Activated CD4-positive, alpha-beta memory T cell treated with anti-CD3 and anti-CD28 coated beads for 36 hours (primary cell): ENCODE results near the gene TMCC1. TPM values are rescaled to one million over a fixed set of nuclear protein-coding genes. Genes with fewer than 3 reads are reported as not detected.

Experiments
- CTCF ChIA-PET: fragments of 350-600 bp; sonication (Branson Sonifier 250); formaldehyde crosslinking; loops from one replicate; lab custom pipeline; 2021; ENCODE audit warnings: antibody characterized with exemption, inconsistent platforms; lab: Charles Lee
- POLR2A ChIA-PET: fragments of 350-600 bp; sonication (Branson Sonifier 250); formaldehyde crosslinking; loops from one replicate; lab custom pipeline; 2021; ENCODE audit warnings: antibody characterized with exemption; lab: Charles Lee
- DNase-seq: peaks from one replicate; pipeline ENCODE4 v3.0.0-alpha.2; 2020
- H3K27ac Mint-ChIP-seq: one replicate; pipeline ENCODE4 v1.8.0; 2021; ENCODE audit warnings: mixed read lengths
- H3K27me3 Mint-ChIP-seq: one replicate; pipeline ENCODE4 v1.8.0; 2021; ENCODE audit warnings: mixed read lengths
- H3K36me3 Mint-ChIP-seq: one replicate; pipeline ENCODE4 v1.8.0; 2021; ENCODE audit warnings: mixed read lengths
- H3K4me1 Mint-ChIP-seq: one replicate; pipeline ENCODE4 v1.8.0; 2021; ENCODE audit warnings: low read depth, mixed read lengths
- H3K4me3 Mint-ChIP-seq: one replicate; pipeline ENCODE4 v1.8.0; 2021; ENCODE audit warnings: mild to moderate bottlenecking, mixed read lengths
- H3K9me3 Mint-ChIP-seq: one replicate; pipeline ENCODE4 v1.8.0; 2021; ENCODE audit warnings: mixed read lengths
- intact Hi-C: fragments of 100-400 bp; cut with micrococcal nuclease; formaldehyde crosslinking; loops from one replicate; pipeline ENCODE4 v1.15.1; 2023
- total RNA-seq, 2 experiments: library from RNA; stranded (reverse); gene quantifications; one replicate each; pipeline ENCODE4 v1.2.3, GENCODE V29; 2021

The TMCC1 gene
- total RNA-seq, 2 experiments from 2014 or later: 20.6 to 20.8 TPM

GRCh38 chr3:129622226-129622874 is 271.2 kb downstream of the TMCC1 start:
- Mint-ChIP-seq H3K27ac (no peak overlapping the region), H3K36me3 (no peaks in the 10 kb centered on the region), H3K4me1 (peaks cover 10% of the 10 kb centered on the region), H3K9me3 (no peaks in the 10 kb centered on the region), H3K4me3 (no peak overlapping the region), H3K27me3 (peaks cover 1% of the 10 kb centered on the region)
- POLR2A ChIA-PET: no interaction called here
- CTCF ChIA-PET: no interaction called here
- no peak for DNase-seq
- intact Hi-C loops: loop anchor here (10.0 kb wide), 1 partner anchor 382 kb away; no protein-coding TSS in a partner anchor

DNA sequence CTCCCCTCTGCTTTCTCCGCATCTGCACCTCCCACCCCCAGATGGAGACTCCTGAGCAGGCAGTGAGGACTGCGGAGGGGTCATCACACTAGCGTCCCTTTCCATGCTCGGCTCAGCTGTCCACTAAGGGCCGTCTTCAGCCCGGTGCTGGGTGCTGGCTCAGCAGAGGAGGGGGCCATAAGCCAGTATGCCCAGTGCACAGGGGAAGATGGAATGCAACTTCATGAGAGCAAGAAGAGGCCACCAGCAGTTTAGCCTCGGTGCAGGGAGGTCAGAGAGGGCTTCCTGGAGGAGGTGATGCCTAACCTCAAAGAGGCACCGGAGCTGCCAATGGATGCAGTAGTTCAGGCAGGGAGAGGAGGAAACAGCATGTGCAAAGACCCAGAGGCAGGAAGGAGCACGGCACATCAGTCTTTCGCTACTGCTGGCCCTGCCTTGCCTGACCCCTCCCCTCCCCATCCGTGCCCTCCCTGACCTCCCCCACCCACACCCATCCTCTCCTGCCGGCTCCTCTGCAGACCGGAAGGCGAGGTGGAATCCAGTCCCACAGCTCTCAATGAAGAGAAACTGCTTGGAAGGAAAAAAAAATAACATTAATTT is 271.8 kb downstream of the TMCC1 start:
- Mint-ChIP-seq H3K4me1 (peaks cover 10% of the 10 kb centered on the region), H3K27ac (no peak overlapping the region), H3K36me3 (no peaks in the 10 kb centered on the region), H3K9me3 (no peaks in the 10 kb centered on the region), H3K27me3 (peaks cover 1% of the 10 kb centered on the region), H3K4me3 (no peak overlapping the region)
- intact Hi-C loops: loop anchor here (10.0 kb wide), 1 partner anchor 383 kb away; no protein-coding TSS in a partner anchor
- CTCF ChIA-PET: no interaction called here
- DNase-seq: no peak
- POLR2A ChIA-PET: no interaction called here

DNA sequence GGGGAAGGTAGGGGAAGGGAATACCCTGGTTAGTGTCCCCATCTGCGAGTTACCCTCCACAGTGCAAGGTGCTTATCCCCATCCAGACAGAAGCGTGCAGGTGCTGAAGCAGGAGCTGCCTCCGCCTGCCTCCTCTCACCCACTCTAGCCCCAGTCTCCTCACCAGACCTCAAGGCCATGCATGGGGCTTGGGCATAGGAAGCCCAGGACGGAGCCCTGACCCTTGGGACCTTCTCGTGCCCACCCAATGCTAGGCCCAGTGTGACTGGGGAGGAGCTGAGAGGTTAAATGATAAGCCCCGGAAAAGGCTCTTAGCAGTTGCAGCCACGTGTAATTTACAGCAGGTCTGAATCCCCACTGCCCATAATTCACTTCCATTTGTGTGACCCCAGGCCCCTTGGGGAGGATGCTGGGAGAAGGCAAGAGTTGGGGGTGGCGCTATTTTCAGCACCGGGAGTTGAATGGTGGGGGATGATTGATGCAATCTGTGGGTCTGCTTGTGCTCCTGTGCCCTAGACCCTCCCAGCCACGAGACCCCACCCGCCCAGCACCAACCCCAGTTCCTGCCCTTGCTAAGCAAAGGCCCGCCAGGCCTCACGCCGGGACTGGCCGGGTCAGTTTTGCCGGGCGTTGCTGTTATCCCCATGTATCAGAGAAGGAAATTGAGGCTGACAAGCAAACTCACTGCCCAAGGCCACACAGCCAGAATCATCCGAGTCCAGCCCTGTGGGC is 272.5 kb downstream of the TMCC1 start:
- no peak for DNase-seq
- ChIA-PET CTCF (no interaction called here), POLR2A (no interaction called here)
- Mint-ChIP-seq H3K4me1 (peaks cover 9% of the 10 kb centered on the region), H3K4me3 (no peak overlapping the region), H3K27ac (no peak overlapping the region), H3K27me3 (peaks cover 1% of the 10 kb centered on the region), H3K9me3 (no peaks in the 10 kb centered on the region), H3K36me3 (no peaks in the 10 kb centered on the region)
- intact Hi-C loops: loop anchor here (10.0 kb wide), 1 partner anchor 384 kb away; no protein-coding TSS in a partner anchor

- peaks cover 7% of the 10 kb centered on the region for H3K4me1 Mint-ChIP-seq
- intact Hi-C loops: loop anchor here (10.0 kb wide), 1 partner anchor 385 kb away; no protein-coding TSS in a partner anchor
- POLR2A ChIA-PET: no interaction called here
- no peak overlapping the region for H3K4me3 Mint-ChIP-seq
- CTCF ChIA-PET: no interaction called here
- H3K9me3 Mint-ChIP-seq: no peaks in the 10 kb centered on the region
- H3K27ac Mint-ChIP-seq: no peak overlapping the region
- DNase-seq: no peak
- H3K36me3 Mint-ChIP-seq: no peaks in the 10 kb centered on the region
- peaks cover 1% of the 10 kb centered on the region for H3K27me3 Mint-ChIP-seq
These were observed 273.8 kb downstream of the TMCC1 start for GRCh38 chr3:129619726-129620162.

DNA sequence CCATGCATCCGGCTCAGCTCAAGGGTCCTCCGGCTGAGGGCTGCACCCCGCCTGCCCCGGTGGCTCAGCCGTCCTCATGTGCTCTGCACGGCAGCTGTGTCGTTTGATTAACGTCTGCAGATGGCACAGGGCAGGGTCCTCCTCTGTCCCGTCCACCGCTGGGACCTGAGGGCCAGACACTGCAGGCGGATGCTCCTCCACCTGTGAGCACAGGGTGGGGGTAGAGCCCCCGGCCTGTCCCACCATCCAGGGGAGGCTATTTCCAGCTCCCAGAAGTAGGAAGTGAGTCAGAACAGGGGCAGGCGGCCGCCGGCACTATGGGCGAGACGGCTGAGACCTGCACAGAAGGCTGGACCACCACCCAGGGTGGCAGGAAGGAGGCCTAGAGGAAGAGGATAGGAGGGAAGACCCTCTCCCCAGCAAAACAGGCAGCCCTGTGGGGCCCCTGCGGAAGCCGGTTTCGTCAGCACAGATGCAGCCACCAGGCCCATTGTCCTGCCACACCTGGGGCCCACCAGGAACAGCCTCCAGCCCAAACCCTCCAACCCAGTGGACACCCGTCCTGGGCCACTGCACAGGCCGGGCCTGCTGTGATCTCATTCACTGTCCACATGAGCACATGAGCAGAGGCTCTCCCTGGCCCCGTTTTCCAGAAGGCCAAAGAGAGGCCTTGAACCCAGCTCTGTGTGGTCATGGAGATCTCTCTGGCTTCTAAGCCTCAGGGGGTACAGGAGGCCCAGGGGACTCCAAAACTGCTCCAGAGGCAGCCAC is 274.4 kb downstream of the TMCC1 start:
- Mint-ChIP-seq H3K27ac (no peak overlapping the region), H3K36me3 (no peaks in the 10 kb centered on the region), H3K4me3 (no peak overlapping the region), H3K9me3 (no peaks in the 10 kb centered on the region), H3K27me3 (peaks cover 1% of the 10 kb centered on the region), H3K4me1 (peaks cover 7% of the 10 kb centered on the region)
- CTCF ChIA-PET: interaction anchor here (1.0 kb wide), 1 partner anchor 8 kb away, joined by 3 read pairs; no protein-coding TSS in a partner anchor
- POLR2A ChIA-PET: no interaction called here
- intact Hi-C loops: no loop called here
- DNase-seq: no peak

DNA sequence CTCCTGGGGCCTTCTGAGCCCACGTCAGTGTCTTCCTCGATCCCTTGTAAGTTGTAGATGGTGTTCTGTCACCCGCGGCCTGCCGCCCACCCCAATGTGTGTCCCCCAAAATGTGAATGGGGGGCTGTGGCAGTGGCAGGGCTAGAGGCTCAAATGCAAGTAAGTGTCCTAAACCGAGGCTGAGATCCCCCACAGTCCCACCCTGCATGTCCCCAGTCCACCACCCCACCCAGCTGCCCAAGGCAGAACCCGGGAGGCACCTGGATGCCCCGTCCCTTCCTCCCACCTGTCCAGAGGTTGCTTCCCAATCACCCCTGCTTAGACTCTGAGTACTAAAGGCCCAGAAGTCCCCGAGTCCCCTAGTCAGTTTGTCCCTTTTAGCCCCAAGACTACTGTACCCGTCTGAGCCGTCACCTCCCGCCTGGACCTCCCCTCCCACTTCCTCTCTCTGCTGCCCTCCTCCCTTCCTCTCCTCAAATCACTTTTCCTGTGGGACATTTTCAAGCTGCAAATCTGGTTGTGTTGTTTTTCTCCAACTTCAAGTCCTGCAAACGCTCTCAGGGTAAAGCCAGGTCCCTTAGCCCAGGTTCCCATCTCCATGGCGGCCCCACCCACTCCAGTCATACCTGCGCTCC is 275.2 kb downstream of the TMCC1 start:
- no peaks in the 10 kb centered on the region for H3K36me3 Mint-ChIP-seq
- no peak for DNase-seq
- POLR2A ChIA-PET: no interaction called here
- intact Hi-C loops: no loop called here
- CTCF ChIA-PET: interaction anchor here (1.0 kb wide), 1 partner anchor 9 kb away, joined by 3 read pairs; no protein-coding TSS in a partner anchor
- H3K9me3 Mint-ChIP-seq: no peaks in the 10 kb centered on the region
- H3K27me3 Mint-ChIP-seq: peaks cover 1% of the 10 kb centered on the region
- no peak overlapping the region for H3K4me3 Mint-ChIP-seq
- no peak overlapping the region for H3K27ac Mint-ChIP-seq
- H3K4me1 Mint-ChIP-seq: peaks cover 7% of the 10 kb centered on the region

DNA sequence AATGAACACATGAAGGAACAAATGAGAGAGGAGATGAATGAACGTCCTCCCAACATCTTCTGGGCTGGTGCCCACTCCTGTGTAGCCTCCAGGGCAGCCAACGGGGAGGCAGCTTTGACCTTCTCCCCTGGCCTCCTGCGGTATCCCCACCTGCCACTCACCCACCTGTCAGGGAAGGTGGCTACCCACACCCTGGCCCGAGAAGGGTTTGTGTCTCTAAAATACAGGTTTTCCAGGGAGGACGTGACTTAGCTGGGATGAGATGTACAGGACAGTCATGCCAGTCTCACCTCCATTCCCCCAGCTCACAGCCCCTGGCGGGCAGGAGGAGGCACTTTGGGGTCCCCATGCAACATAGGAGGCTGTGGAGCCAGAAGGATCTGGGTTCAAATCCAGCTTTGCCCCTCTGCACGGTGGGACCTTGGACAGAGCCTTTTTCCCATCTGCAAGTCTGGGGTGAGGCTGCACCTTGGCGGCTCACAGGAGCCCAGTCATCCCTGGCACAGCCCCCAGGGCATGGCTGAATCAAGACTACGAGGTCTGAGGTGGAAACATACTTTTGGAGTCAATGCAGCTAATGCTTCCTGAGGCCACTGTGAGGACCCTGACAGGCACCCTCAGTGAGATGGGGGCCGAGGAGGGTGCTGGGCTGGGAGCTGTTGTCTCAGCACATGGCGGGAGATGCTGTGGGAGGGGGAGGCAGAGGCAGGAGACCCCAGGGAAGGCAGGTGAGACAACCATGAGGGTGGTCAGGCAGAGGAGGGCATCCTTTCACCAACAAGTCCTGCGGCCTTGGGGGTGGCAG is 275.9 kb downstream of the TMCC1 start:
- H3K4me1 Mint-ChIP-seq: peaks cover 7% of the 10 kb centered on the region
- H3K9me3 Mint-ChIP-seq: no peaks in the 10 kb centered on the region
- ChIA-PET CTCF (interaction anchor here (1.3 kb wide), 1 partner anchor 9 kb away, joined by 4 read pairs; no protein-coding TSS in a partner anchor), POLR2A (no interaction called here)
- DNase-seq: no peak
- peaks cover 1% of the 10 kb centered on the region for H3K27me3 Mint-ChIP-seq
- H3K27ac Mint-ChIP-seq: no peak overlapping the region
- H3K4me3 Mint-ChIP-seq: no peak overlapping the region
- no peaks in the 10 kb centered on the region for H3K36me3 Mint-ChIP-seq
- intact Hi-C loops: no loop called here

GRCh38 chr3:129616713-129617112 is 276.8 kb downstream of the TMCC1 start:
- POLR2A ChIA-PET: no interaction called here
- Mint-ChIP-seq H3K4me3 (no peak overlapping the region), H3K9me3 (no peaks in the 10 kb centered on the region), H3K36me3 (no peaks in the 10 kb centered on the region), H3K27me3 (peaks cover 1% of the 10 kb centered on the region), H3K27ac (no peak overlapping the region), H3K4me1 (peaks cover 7% of the 10 kb centered on the region)
- DNase-seq: no peak
- intact Hi-C loops: no loop called here
- CTCF ChIA-PET: interaction anchor here (1.3 kb wide), 1 partner anchor 10 kb away, joined by 4 read pairs; no protein-coding TSS in a partner anchor

GRCh38 chr3:129616291-129616690 is 277.2 kb downstream of the TMCC1 start:
- POLR2A ChIA-PET: no interaction called here
- no peaks in the 10 kb centered on the region for H3K9me3 Mint-ChIP-seq
- no peak overlapping the region for H3K27ac Mint-ChIP-seq
- H3K27me3 Mint-ChIP-seq: peaks cover 1% of the 10 kb centered on the region
- H3K4me3 Mint-ChIP-seq: no peak overlapping the region
- CTCF ChIA-PET: no interaction called here
- DNase-seq: no peak
- peaks cover 7% of the 10 kb centered on the region for H3K4me1 Mint-ChIP-seq
- no peaks in the 10 kb centered on the region for H3K36me3 Mint-ChIP-seq
- intact Hi-C loops: no loop called here

DNA sequence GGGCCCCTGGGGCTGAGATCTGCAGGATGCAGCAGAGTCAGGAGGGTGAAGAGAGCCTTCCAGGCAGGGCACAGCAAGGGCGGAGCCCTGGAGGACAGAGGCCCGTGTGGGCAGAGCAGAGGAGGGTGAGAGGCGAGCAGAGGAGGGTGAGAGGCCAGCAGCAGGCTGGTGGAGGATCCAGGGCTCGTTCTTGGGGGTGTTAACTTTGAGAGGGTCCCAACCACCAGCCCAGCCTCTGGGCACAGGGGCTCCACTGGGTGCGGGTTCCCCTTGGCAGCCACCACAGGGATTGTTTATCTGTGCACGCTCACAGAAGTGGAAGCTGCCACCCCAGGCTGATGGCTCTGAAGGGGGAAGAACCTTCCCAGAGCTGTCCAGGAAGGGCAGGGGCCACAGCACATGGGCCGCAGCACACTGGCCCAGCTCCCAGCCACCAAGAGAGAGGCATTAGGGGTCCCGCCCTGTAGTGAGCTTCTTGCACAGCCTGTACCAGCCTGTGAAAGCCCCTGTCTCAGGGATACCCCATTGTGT is 277.7 kb downstream of the TMCC1 start:
- no peaks in the 10 kb centered on the region for H3K9me3 Mint-ChIP-seq
- ChIA-PET POLR2A (interaction anchor here (0.5 kb wide), 1 partner anchor 148 kb away, joined by 3 read pairs; no protein-coding TSS in a partner anchor), CTCF (no interaction called here)
- intact Hi-C loops: no loop called here
- H3K27ac Mint-ChIP-seq: no peak overlapping the region
- no peak for DNase-seq
- H3K4me3 Mint-ChIP-seq: no peak overlapping the region
- no peaks in the 10 kb centered on the region for H3K36me3 Mint-ChIP-seq
- H3K27me3 Mint-ChIP-seq: peaks cover 1% of the 10 kb centered on the region
- H3K4me1 Mint-ChIP-seq: peaks cover 7% of the 10 kb centered on the region
